Peyer's patch (tissue), 4 donors: ENCODE results near the gene RNF227. TPM values are rescaled to one million over a fixed set of nuclear protein-coding genes. Genes with fewer than 3 reads are reported as not detected.
A peak's percentile ranks its signal among the peaks of the same experiment; 100 is the strongest.

Experiments used
- DNase-seq, 3 donors: peaks; one replicate each; pipeline ENCODE4 v3.0.0-alpha.2; 2017 to 2019
- H3K27ac ChIP-seq, 4 donors: fragments of 200-600 bp; sonication (generic); one replicate each; pipeline ENCODE4 v1.5.1; 2016 to 2019
- H3K27me3 ChIP-seq, 2 donors: fragments of 200-600 bp; sonication (generic); one replicate each; pipeline ENCODE4 v1.5.1; 2019
- H3K36me3 ChIP-seq, 3 donors: fragments of 200-600 bp; sonication (generic); one replicate each; pipeline ENCODE4 v1.5.1; 2016 to 2019
- H3K4me1 ChIP-seq, 4 donors: fragments of 200-600 bp; sonication (generic); one replicate each; pipeline ENCODE4 v1.5.1; 2016 to 2019
- H3K4me3 ChIP-seq, 4 donors: fragments of 200-600 bp; sonication (generic); 1 replicate in 3 of 4; 2 replicates in 1 of 4; pipeline ENCODE4 v1.5.1; 2016 to 2019; ENCODE audit warnings: mild to moderate bottlenecking in 1 of 4
- H3K9me3 ChIP-seq, 4 donors: fragments of 200-600 bp; sonication (generic); one replicate each; pipeline ENCODE4 v1.5.1; 2016 to 2019; ENCODE audit warnings: mild to moderate bottlenecking in 1 of 4
- CTCF ChIP-seq, 6 experiments: fragments of 450-650 bp in 4 of 6; fragments of 200-600 bp in 2 of 6; sonication (generic) in 1 of 6; IDR thresholded peaks; one replicate each; pipeline ENCODE4 v1.5.1; 2017 to 2019; ENCODE audit warnings: antibody characterized with exemption in 6 of 6, mild to moderate bottlenecking in 3 of 6, moderate library complexity in 1 of 6
- POLR2A ChIP-seq, 2 donors: fragments of 450-650 bp; IDR thresholded peaks; one replicate each; pipeline ENCODE4 v1.5.1; 2017; ENCODE audit warnings: antibody characterized with exemption in 2 of 2, mild to moderate bottlenecking in 2 of 2, moderate library complexity in 2 of 2
- total RNA-seq, 4 donors: library from RNA; depleted of rRNA; stranded (reverse); fragments of >200 nt; gene quantifications; one replicate each; pipeline ENCODE4 v1.1.0, GENCODE V29; 2016

RNF227 gene
- total RNA-seq, 4 donors from 2014 or later = 1.2 to 5.1 (median 1.6) TPM; not detected in 1

DNA sequence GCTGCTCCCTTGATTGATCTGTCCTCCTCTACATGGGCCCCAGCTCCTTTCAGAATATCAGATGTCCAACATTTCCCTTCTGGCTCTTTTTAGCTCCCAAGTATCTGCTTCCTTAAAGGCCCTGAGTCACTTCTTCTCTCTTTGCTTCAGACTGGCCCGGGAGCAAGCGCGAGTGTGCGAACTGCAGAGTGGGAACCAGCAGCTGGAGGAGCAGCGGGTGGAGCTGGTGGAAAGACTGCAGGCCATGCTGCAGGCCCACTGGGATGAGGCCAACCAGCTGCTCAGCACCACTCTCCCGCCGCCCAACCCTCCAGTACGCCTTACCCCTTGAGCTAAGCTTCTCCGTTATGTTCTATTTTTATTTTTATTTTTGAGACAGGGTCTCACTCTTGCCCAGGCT, 28.2 kb upstream of the RNF227 start:
- Histone ChIP-seq H3K9me3 (no peaks in the 10 kb centered on the region), H3K27me3 (no peaks in the 10 kb centered on the region), H3K27ac (no peak overlapping the region), H3K4me1 (no peaks in the 10 kb centered on the region), H3K4me3 (no peak overlapping the region), H3K36me3 (peaks cover 0 to 84% (median 0%) of the 10 kb centered on the region in 3 donors)
- TF ChIP-seq CTCF (IDR thresholded peaks at IDR 0.05) (no peak), POLR2A (IDR thresholded peaks at IDR 0.05) (no peak)
- DNase-seq = no peak

DNA sequence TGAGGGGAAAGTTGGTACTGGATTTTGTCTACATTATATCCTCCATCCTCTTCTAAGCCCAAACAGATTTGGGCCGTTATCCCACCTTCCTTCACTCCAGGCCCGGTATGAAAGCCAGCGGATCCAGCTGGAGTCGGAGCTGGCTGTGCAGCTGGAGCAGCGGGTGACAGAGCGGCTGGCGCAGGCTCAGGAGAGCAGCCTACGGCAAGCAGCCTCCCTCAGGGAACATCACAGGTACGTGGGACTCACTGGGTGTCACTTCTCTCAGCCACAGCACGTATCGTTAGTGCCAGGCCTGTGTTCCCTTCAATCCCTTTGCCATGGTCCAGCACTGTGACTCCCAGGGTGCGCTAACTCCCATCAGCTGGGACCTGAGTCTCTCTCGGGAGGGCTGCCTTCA, 27.2 kb upstream of the RNF227 start:
- Histone ChIP-seq H3K27me3 (no peaks in the 10 kb centered on the region), H3K36me3 (peaks cover 0 to 81% (median 0%) of the 10 kb centered on the region in 3 donors), H3K4me3 (no peak overlapping the region), H3K4me1 (no peaks in the 10 kb centered on the region), H3K9me3 (no peaks in the 10 kb centered on the region), H3K27ac (no peak overlapping the region)
- DNase-seq = no peak
- TF ChIP-seq POLR2A (IDR thresholded peaks at IDR 0.05) (no peak), CTCF (IDR thresholded peaks at IDR 0.05) (no peak)

GRCh38 chr17:7940743-7941142, 24.7 kb upstream of the RNF227 start:
- Histone ChIP-seq H3K27me3 (no peaks in the 10 kb centered on the region), H3K4me3 (no peak overlapping the region), H3K9me3 (no peaks in the 10 kb centered on the region), H3K27ac (no peak overlapping the region), H3K4me1 (no peaks in the 10 kb centered on the region), H3K36me3 (peaks cover 0 to 81% (median 0%) of the 10 kb centered on the region in 3 donors)
- TF ChIP-seq POLR2A (IDR thresholded peaks at IDR 0.05) (no peak), CTCF (IDR thresholded peaks at IDR 0.05) (no peak)
- no peak for DNase-seq

GRCh38 chr17:7940034-7940433, 23.9 kb upstream of the RNF227 start:
- Histone ChIP-seq H3K36me3 (peaks cover 0 to 76% (median 0%) of the 10 kb centered on the region in 3 donors), H3K9me3 (no peaks in the 10 kb centered on the region), H3K27me3 (no peaks in the 10 kb centered on the region), H3K4me3 (no peak overlapping the region), H3K27ac (no peak overlapping the region), H3K4me1 (no peaks in the 10 kb centered on the region)
- no peak for DNase-seq
- no peak for TF ChIP-seq POLR2A (IDR thresholded peaks at IDR 0.05)
- TF ChIP-seq CTCF (IDR thresholded peaks at IDR 0.05) = no peak

DNA sequence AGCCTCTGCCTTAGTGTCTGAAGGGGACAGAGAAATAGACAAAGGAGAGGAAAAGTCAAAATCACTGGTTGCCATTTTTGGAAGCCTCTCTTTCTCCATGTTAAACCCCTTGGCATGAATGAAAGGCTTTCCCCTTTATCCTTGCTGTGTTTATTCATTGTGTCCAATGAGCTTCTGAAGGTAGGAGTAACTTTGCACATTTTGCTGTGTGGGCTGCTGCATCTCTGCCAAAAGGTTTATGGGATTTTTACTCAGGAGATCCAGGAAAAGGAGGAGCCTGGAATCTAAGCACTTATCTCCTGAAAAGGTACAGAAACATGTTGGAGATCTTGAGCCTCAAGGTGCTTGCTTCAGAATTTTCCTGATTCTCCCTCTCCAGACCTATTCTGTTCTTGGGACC, 19.8 kb upstream of the RNF227 start:
- no peaks in the 10 kb centered on the region for H3K9me3 ChIP-seq
- no peaks in the 10 kb centered on the region for H3K27me3 ChIP-seq
- peaks cover 0 to 17% (median 7%) of the 10 kb centered on the region in 4 donors for H3K4me1 ChIP-seq
- H3K36me3 ChIP-seq = peaks cover 0 to 44% (median 0%) of the 10 kb centered on the region in 3 donors
- H3K4me3 ChIP-seq = no peak overlapping the region
- no peak for TF ChIP-seq CTCF (IDR thresholded peaks at IDR 0.05)
- no peak for TF ChIP-seq POLR2A (IDR thresholded peaks at IDR 0.05)
- H3K27ac ChIP-seq = no peak overlapping the region
- DNase-seq = no peak

- peaks cover 0 to 18% (median 0%) of the 10 kb centered on the region in 3 donors for H3K36me3 ChIP-seq
- H3K9me3 ChIP-seq = no peaks in the 10 kb centered on the region
- DNase-seq = peak in 2 of 3 donors; percentile 53 to 59
- H3K27ac ChIP-seq = peak overlapping the region in 2 of 4 donors; percentile 74 to 81
- peak overlapping the region; percentile 70 to 96 (median 84) for H3K4me3 ChIP-seq
- H3K27me3 ChIP-seq = no peaks in the 10 kb centered on the region
- peaks cover 0 to 21% (median 12%) of the 10 kb centered on the region in 4 donors for H3K4me1 ChIP-seq
- TF ChIP-seq POLR2A (IDR thresholded peaks at IDR 0.05) = no peak
- TF ChIP-seq CTCF (IDR thresholded peaks at IDR 0.05) = peak in 1 of 6 experiments; percentile 14
Observed at GRCh38 chr17:7932949-7933348, 16.9 kb upstream of the RNF227 start.
